Measurements from ENCODE around the gene DHPS. TPM values are rescaled to one million over a fixed set of nuclear protein-coding genes. Genes with fewer than 3 reads are reported as not detected.

Gene DHPS
- total and polyA plus RNA-seq, 2 donors (not counting 1 experiment from before 2014, with no cell fraction given), result 187 to 204 TPM

- H3K36me3 ChIP-seq (replicated peaks in 1 of 2; ENCODE audit: control extremely low read depth in 1 of 2, control insufficient read depth in 1 of 2, extremely low read depth in 1 of 2, insufficient read depth in 2 of 2, low read length in 1 of 2), result peaks cover 2 to 54% of the 10 kb centered on the region in 2 experiments
- H3K27me3 Mint-ChIP-seq, result no peaks in the 10 kb centered on the region
- no peak overlapping the region for H3K4me3 ChIP-seq (ENCODE audit: control extremely low read depth in 1 of 5, extremely low read depth in 1 of 5, insufficient read depth in 1 of 5, low read depth in 2 of 5, low read length in 4 of 5)
- no peak overlapping the region for H3K27ac ChIP-seq (ENCODE audit: low read length in 2 of 2)
- DNase-seq (no peak), ATAC-seq (ENCODE audit: low read depth) (no peak)
- H4K20me1 ChIP-seq (ENCODE audit: control insufficient read depth, insufficient read depth, low read length, poor library complexity, severe bottlenecking), result no peaks in the 10 kb centered on the region
- ChIA-PET CTCF (interaction anchor here (0.7 to 1.1 kb wide), 3 partner anchors 9 to 1964 kb away, joined by 3 read pairs; no protein-coding TSS in a partner anchor), POLR2A (no interaction called here)
- H3K9me3 Mint-ChIP-seq (ENCODE audit: insufficient read depth), result no peaks in the 10 kb centered on the region
- no peak overlapping the region for H3K27ac Mint-ChIP-seq
- H3K4me1 Mint-ChIP-seq, result no peaks in the 10 kb centered on the region
- no peaks in the 10 kb centered on the region for H3K9me3 ChIP-seq (ENCODE audit: control extremely low read depth in 1 of 3, control insufficient read depth in 2 of 3, insufficient read depth in 1 of 3, low read length in 2 of 3)
- no peaks in the 10 kb centered on the region for H3K27me3 ChIP-seq (replicated peaks in 1 of 4; ENCODE audit: control extremely low read depth in 1 of 4, control insufficient read depth in 3 of 4, insufficient read depth in 4 of 4, low read length in 3 of 4)
- peaks cover 3% of the 10 kb centered on the region for H3K79me2 ChIP-seq (ENCODE audit: control insufficient read depth, insufficient read depth, low read length)
- H3K9ac ChIP-seq (ENCODE audit: low read length), result no peak overlapping the region
- no peaks in the 10 kb centered on the region for H3K4me1 ChIP-seq (ENCODE audit: control insufficient read depth in 2 of 2, insufficient read depth in 2 of 2, low read length in 2 of 2)
- no peak overlapping the region for H2AFZ ChIP-seq (ENCODE audit: insufficient read depth, low read depth, low read length, poor library complexity, severe bottlenecking)
- 100% methylated on average over 7 of the region's 8 CpGs for WGBS (ENCODE audit: insufficient coverage)
- no peak overlapping the region for H3K4me2 ChIP-seq (replicated peaks; ENCODE audit: low read depth, low read length, poor library complexity, severe bottlenecking)
- intact Hi-C loops (cut with micrococcal nuclease), result no loop called here
- H3K4me3 Mint-ChIP-seq, result no peak overlapping the region
- TF ChIP-seq EZH2 (IDR thresholded peaks at IDR 0.05; ENCODE audit: borderline replicate concordance, insufficient read depth, low read depth, low read length, poor library complexity, severe bottlenecking) (no peak), CTCF (IDR thresholded peaks at IDR 0.05) (no peak)
Observed at GRCh38 chr19:12708641-12709040, 27.0 kb upstream of the DHPS start.

- TF ChIP-seq CTCF (IDR thresholded peaks at IDR 0.05), result no peak
- no peak for TF ChIP-seq EZH2 (IDR thresholded peaks at IDR 0.05; ENCODE audit: borderline replicate concordance, insufficient read depth, low read depth, low read length, poor library complexity, severe bottlenecking)
- no peaks in the 10 kb centered on the region for H3K4me1 Mint-ChIP-seq
- Histone ChIP-seq H2AFZ (ENCODE audit: insufficient read depth, low read depth, low read length, poor library complexity, severe bottlenecking) (no peak overlapping the region), H3K27me3 (replicated peaks in 1 of 4; ENCODE audit: control extremely low read depth in 1 of 4, control insufficient read depth in 3 of 4, insufficient read depth in 4 of 4, low read length in 3 of 4) (no peaks in the 10 kb centered on the region), H3K4me2 (replicated peaks; ENCODE audit: low read depth, low read length, poor library complexity, severe bottlenecking) (no peak overlapping the region), H3K9me3 (ENCODE audit: control extremely low read depth in 1 of 3, control insufficient read depth in 2 of 3, insufficient read depth in 1 of 3, low read length in 2 of 3) (no peaks in the 10 kb centered on the region), H3K36me3 (replicated peaks in 1 of 2; ENCODE audit: control extremely low read depth in 1 of 2, control insufficient read depth in 1 of 2, extremely low read depth in 1 of 2, insufficient read depth in 2 of 2, low read length in 1 of 2) (peaks cover 8 to 64% of the 10 kb centered on the region in 2 experiments), H3K4me1 (ENCODE audit: control insufficient read depth in 2 of 2, insufficient read depth in 2 of 2, low read length in 2 of 2) (no peaks in the 10 kb centered on the region), H4K20me1 (ENCODE audit: control insufficient read depth, insufficient read depth, low read length, poor library complexity, severe bottlenecking) (no peaks in the 10 kb centered on the region), H3K79me2 (ENCODE audit: control insufficient read depth, insufficient read depth, low read length) (peaks cover 6% of the 10 kb centered on the region), H3K9ac (ENCODE audit: low read length) (no peak overlapping the region), H3K27ac (ENCODE audit: low read length in 2 of 2) (no peak overlapping the region), H3K4me3 (ENCODE audit: control extremely low read depth in 1 of 5, extremely low read depth in 1 of 5, insufficient read depth in 1 of 5, low read depth in 2 of 5, low read length in 4 of 5) (no peak overlapping the region)
- no peak overlapping the region for H3K4me3 Mint-ChIP-seq
- ChIA-PET POLR2A (interaction anchor here (0.6 kb wide), 1 partner anchor 123 kb away, joined by 4 read pairs; no protein-coding TSS in a partner anchor), CTCF (no interaction called here)
- DNase-seq (no peak), ATAC-seq (ENCODE audit: low read depth) (no peak)
- 100% methylated on average over 8 of the region's 13 CpGs for WGBS (ENCODE audit: insufficient coverage)
- H3K9me3 Mint-ChIP-seq (ENCODE audit: insufficient read depth), result no peaks in the 10 kb centered on the region
- intact Hi-C loops (cut with micrococcal nuclease), result no loop called here
- no peak overlapping the region for H3K27ac Mint-ChIP-seq
- H3K27me3 Mint-ChIP-seq, result no peaks in the 10 kb centered on the region
Observed at GRCh38 chr19:12706332-12706718, 24.6 kb upstream of the DHPS start.
